GM23338 (cell line): ENCODE data around the gene TTC6. TPM values are rescaled to one million over a fixed set of nuclear protein-coding genes. Genes with fewer than 3 reads are reported as not detected.

Experiments
- ATAC-seq: fragments of 200-7000 bp; cut with Tn5 transposase; 3 replicates; pipeline ENCODE4 v1.9.1; 2020
- DNase-seq: peaks from one replicate; pipeline ENCODE4 v3.0.0-alpha.2; 2015; ENCODE audit warnings: low spot score
- H2AFZ ChIP-seq: fragments of 200-600 bp; sonication (generic); 2 replicates; pipeline ENCODE4 v1.8.0; 2016; ENCODE audit warnings: antibody characterized with exemption, mild to moderate bottlenecking, moderate library complexity
- H3F3A ChIP-seq: fragments of 200-600 bp; sonication (generic); replicated peaks from 2 replicates; pipeline ENCODE4 v1.8.0; 2017; ENCODE audit warnings: antibody characterized with exemption, mixed run types, low read depth
- H3K27ac ChIP-seq: fragments of 200-600 bp; sonication (generic); 2 replicates; pipeline ENCODE4 v1.6.1; 2016; ENCODE audit warnings: low read depth
- H3K27me3 ChIP-seq: fragments of 200-600 bp; sonication (generic); 2 replicates; pipeline ENCODE4 v1.8.0; 2016; ENCODE audit warnings: mild to moderate bottlenecking, mixed run types, moderate library complexity; ENCODE audit not compliant: insufficient read depth
- H3K36me3 ChIP-seq: fragments of 200-600 bp; sonication (generic); 2 replicates; pipeline ENCODE4 v1.8.0; 2016; ENCODE audit warnings: mild to moderate bottlenecking; ENCODE audit not compliant: insufficient read depth
- H3K4me1 ChIP-seq: fragments of 200-600 bp; sonication (generic); 2 replicates; pipeline ENCODE4 v1.8.0; 2016; ENCODE audit warnings: mild to moderate bottlenecking, moderate library complexity; ENCODE audit not compliant: insufficient read depth
- H3K4me2 ChIP-seq: fragments of 200-600 bp; sonication (generic); 2 replicates; pipeline ENCODE4 v1.7.1; 2017; ENCODE audit warnings: mixed run types
- H3K4me3 ChIP-seq: fragments of 200-600 bp; sonication (generic); 2 replicates; pipeline ENCODE4 v1.6.1; 2016; ENCODE audit warnings: mixed run types
- H3K79me2 ChIP-seq: fragments of 200-600 bp; sonication (generic); replicated peaks from 2 replicates; pipeline ENCODE4 v1.8.0; 2017; ENCODE audit warnings: mild to moderate bottlenecking; ENCODE audit not compliant: insufficient read depth
- H3K9me2 ChIP-seq: fragments of 200-600 bp; sonication (generic); 2 replicates; pipeline ENCODE4 v1.8.0; 2017; ENCODE audit not compliant: insufficient read depth
- H4K20me1 ChIP-seq: fragments of 200-600 bp; sonication (generic); replicated peaks from 2 replicates; pipeline ENCODE4 v1.8.0; 2017; ENCODE audit warnings: mild to moderate bottlenecking; ENCODE audit not compliant: insufficient read depth
- H3K27ac Mint-ChIP-seq: 2 replicates; pipeline ENCODE4 v1.8.0; 2020; ENCODE audit warnings: inconsistent platforms, mild to moderate bottlenecking, moderate library complexity, mixed read lengths
- H3K27me3 Mint-ChIP-seq: 3 replicates; pipeline ENCODE4 v1.8.0; 2022; ENCODE audit warnings: low read depth, mild to moderate bottlenecking, moderate library complexity, mixed read lengths, inconsistent platforms; ENCODE audit not compliant: insufficient read depth, poor library complexity
- H3K36me3 Mint-ChIP-seq: 3 replicates; pipeline ENCODE4 v1.8.0; 2021; ENCODE audit warnings: low read depth, mild to moderate bottlenecking, inconsistent platforms, moderate library complexity, mixed read lengths
- H3K4me1 Mint-ChIP-seq: 3 replicates; pipeline ENCODE4 v1.8.0; 2020; ENCODE audit warnings: mild to moderate bottlenecking, inconsistent platforms, mixed read lengths
- H3K4me3 Mint-ChIP-seq: 3 replicates; pipeline ENCODE4 v1.8.0; 2021; ENCODE audit warnings: moderate library complexity, mild to moderate bottlenecking, inconsistent platforms, mixed read lengths
- H3K9me3 Mint-ChIP-seq: 3 replicates; pipeline ENCODE4 v1.8.0; 2020; ENCODE audit warnings: moderate library complexity, mild to moderate bottlenecking, inconsistent platforms, mixed read lengths
- CTCF ChIP-seq, 2 experiments: fragments of 200-600 bp in 1 of 2; sonication (generic) in 1 of 2; conservative IDR thresholded peaks; 2 replicates each; pipeline versions ENCODE4 v1.5.1 to v1.6.1; 2016 to 2017; ENCODE audit warnings: antibody characterized with exemption in 2 of 2, low read depth in 2 of 2, mild to moderate bottlenecking in 2 of 2, moderate library complexity in 1 of 2
- ETS1 ChIP-seq: IDR thresholded peaks from 2 replicates; pipeline ENCODE4 v1.6.1; 2016; ENCODE audit warnings: antibody characterized with exemption
- EZH2 ChIP-seq: fragments of 200-600 bp; sonication (generic); IDR thresholded peaks from one replicate; pipeline ENCODE4 v1.8.0; 2017; ENCODE audit warnings: antibody characterized with exemption, mild to moderate bottlenecking, low read depth; ENCODE audit not compliant: unreplicated experiment
- EZH2phosphoT487 ChIP-seq: fragments of 200-600 bp; sonication (generic); IDR thresholded peaks from one replicate; pipeline ENCODE4 v1.8.1; 2018; ENCODE audit warnings: antibody characterized with exemption; ENCODE audit not compliant: unreplicated experiment
- JUNB ChIP-seq: IDR thresholded peaks from one replicate; pipeline ENCODE4 v1.6.1; 2016; ENCODE audit warnings: antibody characterized with exemption; ENCODE audit not compliant: unreplicated experiment
- REST ChIP-seq: IDR thresholded peaks from one replicate; pipeline ENCODE4 v1.6.1; 2018; ENCODE audit warnings: antibody characterized with exemption; ENCODE audit not compliant: unreplicated experiment
- STAT1 ChIP-seq: IDR thresholded peaks from one replicate; pipeline ENCODE4 v1.6.1; 2016; ENCODE audit warnings: antibody characterized with exemption; ENCODE audit not compliant: unreplicated experiment
- ZNF114 ChIP-seq: fragments of 250-450 bp; sonication (Bioruptor Pico); IDR thresholded peaks from 2 replicates; pipeline ENCODE4 v1.5.0; 2020; ENCODE audit warnings: mild to moderate bottlenecking, moderate library complexity
- polyA plus RNA-seq: library from polyadenylated mRNA; unstranded; fragments of >200 nt; fragmentation: Nextera tagmentation; extraction: Ambion mirVana; gene quantifications from 2 replicates; pipeline ENCODE4 v1.2.1, GENCODE V29; 2016
- total RNA-seq: library from RNA; depleted of rRNA; stranded (reverse); fragments of >200 nt; shearing (Covaris generic); gene quantifications from 2 replicates; pipeline ENCODE4 v1.2.3, GENCODE V29; 2014

The TTC6 gene
- total and polyA plus RNA-seq, 2 experiments from 2014 or later, result 0.31 TPM; not detected in 1

- no peak for TF ChIP-seq REST
- no peak for TF ChIP-seq ZNF114 (CRISPR knock-in tag)
- TF ChIP-seq STAT1, result no peak
Observed at GRCh38 chr14:37623971-37624370, 28.5 kb downstream of the TTC6 start (continued).

- Histone ChIP-seq H3K79me2 (no peaks in the 10 kb centered on the region), H3K36me3 (no peaks in the 10 kb centered on the region), H3K4me2 (no peak overlapping the region), H3K27me3 (peaks cover 50% of the 10 kb centered on the region), H3K9me2 (no peaks in the 10 kb centered on the region), H3K27ac (no peak overlapping the region), H3F3A (no peaks in the 10 kb centered on the region), H4K20me1 (no peaks in the 10 kb centered on the region), H3K4me3 (no peak overlapping the region), H2AFZ (no peak overlapping the region), H3K4me1 (no peaks in the 10 kb centered on the region)
- DNase-seq (no peak), ATAC-seq (no peak)
- Mint-ChIP-seq H3K27me3 (peaks cover 36% of the 10 kb centered on the region), H3K4me1 (no peaks in the 10 kb centered on the region), H3K27ac (no peak overlapping the region), H3K9me3 (peaks cover 6% of the 10 kb centered on the region; the same call in 2 of the 3 replicates), H3K4me3 (no peak overlapping the region), H3K36me3 (no peaks in the 10 kb centered on the region)
- TF ChIP-seq CTCF (conservative IDR thresholded peaks at IDR 0.05; ENCODE audit: low read depth in 2 of 2) (no peak), EZH2phosphoT487 (no peak), STAT1 (no peak), REST (no peak), JUNB (no peak), EZH2 (no peak), ETS1 (no peak)
Observed at GRCh38 chr14:37625597-37626595, 30.5 kb downstream of the TTC6 start.
